WTC11 (cell line): ENCODE measurements around the gene NRSN1. TPM values are rescaled to one million over a fixed set of nuclear protein-coding genes. Genes with fewer than 3 reads are reported as not detected.

ENCODE experiments used
- ATAC-seq: fragments of 200-7000 bp; cut with Tn5 transposase; 2 replicates; pipeline ENCODE4 v1.10.0; 2021; ENCODE audit warnings: mild to moderate bottlenecking, moderate library complexity
- CTCF ChIA-PET: fragments of 300-600 bp; sonication (Branson Sonifier 250); formaldehyde crosslinking; loops from one replicate; lab custom pipeline; 2021; ENCODE audit warnings: antibody characterized with exemption; lab: Charles Lee
- POLR2A ChIA-PET: fragments of 350-600 bp; sonication (Branson Sonifier 250); formaldehyde crosslinking; loops from one replicate; lab custom pipeline; 2021; ENCODE audit warnings: antibody characterized with exemption; lab: Charles Lee
- DNase-seq: peaks from one replicate; pipeline ENCODE4 v3.0.0; 2021; ENCODE audit warnings: low spot score
- H3K27ac Mint-ChIP-seq: 2 replicates; pipeline ENCODE4 v1.8.0; 2021; ENCODE audit warnings: mixed read lengths
- H3K27me3 Mint-ChIP-seq: 2 replicates; pipeline ENCODE4 v1.8.0; 2021; ENCODE audit warnings: low read depth, mild to moderate bottlenecking, moderate library complexity, mixed read lengths
- H3K36me3 Mint-ChIP-seq: 2 replicates; pipeline ENCODE4 v1.8.0; 2021; ENCODE audit warnings: mixed read lengths
- H3K4me1 Mint-ChIP-seq: 2 replicates; pipeline ENCODE4 v1.8.0; 2022; ENCODE audit warnings: mixed read lengths
- H3K4me3 Mint-ChIP-seq: 2 replicates; pipeline ENCODE4 v1.8.0; 2021; ENCODE audit warnings: mild to moderate bottlenecking, moderate library complexity, mixed read lengths
- H3K9me3 Mint-ChIP-seq: 2 replicates; pipeline ENCODE4 v1.8.0; 2021; ENCODE audit warnings: mixed read lengths
- ATF1 ChIP-seq: sonication (generic); formaldehyde crosslinking; IDR thresholded peaks from 2 replicates; pipeline ENCODE4 v1.8.1; 2023; ENCODE audit warnings: mild to moderate bottlenecking, moderate library complexity, missing genetic modification reagents
- ATF6 ChIP-seq: sonication (generic); formaldehyde crosslinking; IDR thresholded peaks from 2 replicates; pipeline ENCODE4 v1.8.1; 2023; ENCODE audit warnings: mild to moderate bottlenecking, missing genetic modification reagents
- ERG ChIP-seq: fragments of 250-450 bp; sonication (Bioruptor Pico); IDR thresholded peaks from 2 replicates; pipeline ENCODE4 v1.8.0; 2021; ENCODE audit warnings: mild to moderate bottlenecking
- ESRRA ChIP-seq: sonication (generic); formaldehyde crosslinking; IDR thresholded peaks from 2 replicates; pipeline ENCODE4 v1.8.1; 2022; ENCODE audit warnings: mild to moderate bottlenecking, missing genetic modification reagents, borderline replicate concordance
- FOXP4 ChIP-seq: sonication (generic); formaldehyde crosslinking; IDR thresholded peaks from 2 replicates; pipeline ENCODE4 v1.8.0; 2022; ENCODE audit warnings: mild to moderate bottlenecking, missing genetic modification reagents
- GRHL2 ChIP-seq: fragments of 250-450 bp; sonication (Bioruptor Pico); IDR thresholded peaks from 2 replicates; pipeline ENCODE4 v1.8.0; 2022; ENCODE audit warnings: mild to moderate bottlenecking, moderate library complexity; ENCODE audit not compliant: insufficient replicate concordance, severe bottlenecking
- JAZF1 ChIP-seq: fragments of 250-450 bp; sonication (Bioruptor Pico); IDR thresholded peaks from 2 replicates; pipeline ENCODE4 v1.9.0; 2021; ENCODE audit warnings: moderate library complexity, mild to moderate bottlenecking, inconsistent platforms
- MXD4 ChIP-seq: fragments of 250-450 bp; sonication (Bioruptor Pico); IDR thresholded peaks from 2 replicates; pipeline ENCODE4 v1.8.0; 2021; ENCODE audit warnings: mild to moderate bottlenecking, moderate library complexity, borderline replicate concordance
- NR1H2 ChIP-seq: sonication (generic); formaldehyde crosslinking; IDR thresholded peaks from 2 replicates; pipeline ENCODE4 v1.9.0; 2021; ENCODE audit warnings: mild to moderate bottlenecking, moderate library complexity, missing genetic modification reagents
- NR3C1 ChIP-seq: sonication (generic); formaldehyde crosslinking; conservative IDR thresholded peaks from 2 replicates; pipeline ENCODE4 v1.8.1; 2023; ENCODE audit warnings: low read depth, mild to moderate bottlenecking, missing genetic modification reagents
- SMAD4 ChIP-seq: sonication (generic); formaldehyde crosslinking; IDR thresholded peaks from 2 replicates; pipeline ENCODE4 v1.8.0; 2022; ENCODE audit warnings: mild to moderate bottlenecking, missing genetic modification reagents
- STAT6 ChIP-seq: sonication (generic); formaldehyde crosslinking; conservative IDR thresholded peaks from 2 replicates; pipeline ENCODE4 v1.8.1; 2023; ENCODE audit warnings: mild to moderate bottlenecking, low read depth, missing genetic modification reagents, moderate library complexity
- TCF7 ChIP-seq: sonication (generic); formaldehyde crosslinking; IDR thresholded peaks from 2 replicates; pipeline ENCODE4 v1.8.0; 2022; ENCODE audit warnings: mild to moderate bottlenecking, low read depth, missing genetic modification reagents, moderate library complexity
- TEAD1 ChIP-seq: sonication (generic); formaldehyde crosslinking; IDR thresholded peaks from 2 replicates; pipeline ENCODE4 v1.8.0; 2022; ENCODE audit warnings: mild to moderate bottlenecking, missing genetic modification reagents
- TP53 ChIP-seq: sonication (generic); formaldehyde crosslinking; IDR thresholded peaks from 2 replicates; pipeline ENCODE4 v1.8.1; 2023; ENCODE audit warnings: mild to moderate bottlenecking, missing genetic modification reagents
- USF2 ChIP-seq: sonication (generic); formaldehyde crosslinking; IDR thresholded peaks from 2 replicates; pipeline ENCODE4 v1.8.1; 2023; ENCODE audit warnings: mild to moderate bottlenecking, missing genetic modification reagents, moderate library complexity
- ZBTB43 ChIP-seq: sonication (generic); formaldehyde crosslinking; IDR thresholded peaks from 2 replicates; pipeline ENCODE4 v1.8.1; 2023; ENCODE audit warnings: mild to moderate bottlenecking, missing genetic modification reagents
- ZNF138 ChIP-seq: sonication (generic); formaldehyde crosslinking; conservative IDR thresholded peaks from 2 replicates; pipeline ENCODE4 v1.8.1; 2022; ENCODE audit warnings: mild to moderate bottlenecking, moderate library complexity, missing genetic modification reagents
- ZNF532 ChIP-seq: fragments of 250-450 bp; sonication (Bioruptor Pico); IDR thresholded peaks from 2 replicates; pipeline ENCODE4 v1.9.0; 2021; ENCODE audit warnings: mild to moderate bottlenecking, borderline replicate concordance
- ZSCAN18 ChIP-seq: fragments of 250-450 bp; sonication (Bioruptor Pico); IDR thresholded peaks from 2 replicates; pipeline ENCODE4 v2.1.2; 2022; ENCODE audit warnings: mild to moderate bottlenecking, moderate library complexity
- total RNA-seq: library from RNA; stranded (reverse); gene quantifications from 3 replicates; pipeline ENCODE4 v1.2.3, GENCODE V29; 2021

NRSN1 gene
- total RNA-seq, 1 experiment from 2014 or later, result not detected

GRCh38 chr6:24126586-24127192 lies 674 bp downstream of the NRSN1 start:
- peaks cover 3% of the 10 kb centered on the region for H3K27me3 Mint-ChIP-seq
- ChIA-PET POLR2A (no interaction called here), CTCF (interaction anchor here (0.6 to 2.2 kb wide), 8 partner anchors 9 to 543 kb away, joined by 3 to 9 read pairs (median 4); no protein-coding TSS in a partner anchor)
- peak; percentile 80 for ATAC-seq
- peak overlapping the region; percentile 78 for H3K4me3 Mint-ChIP-seq
- no peaks in the 10 kb centered on the region for H3K36me3 Mint-ChIP-seq
- H3K4me1 Mint-ChIP-seq, result peaks cover 10% of the 10 kb centered on the region
- H3K27ac Mint-ChIP-seq, result no peak overlapping the region
- DNase-seq, result peak; percentile 77
- no peaks in the 10 kb centered on the region for H3K9me3 Mint-ChIP-seq
- TF ChIP-seq TEAD1 (CRISPR knock-in tag), result peak; percentile 88
- no peak for TF ChIP-seq ZNF532 (CRISPR knock-in tag)
- no peak for TF ChIP-seq STAT6 (CRISPR knock-in tag)
- TF ChIP-seq ZNF138 (CRISPR knock-in tag), result no peak
- TF ChIP-seq ESRRA (CRISPR knock-in tag), result peak; percentile 41; the same call in 1 of the 2 replicates
- no peak for TF ChIP-seq NR3C1 (CRISPR knock-in tag)
- no peak for TF ChIP-seq USF2 (CRISPR knock-in tag)
- no peak for TF ChIP-seq NR1H2 (CRISPR knock-in tag)
- 0 out of 2 replicates have a peak, but pooled peaks have one; percentile 35 for TF ChIP-seq FOXP4 (CRISPR knock-in tag)
- TF ChIP-seq TCF7 (CRISPR knock-in tag), result no peak
- TF ChIP-seq GRHL2 (CRISPR knock-in tag), result no peak
- no peak for TF ChIP-seq JAZF1 (CRISPR knock-in tag)
- TF ChIP-seq TP53 (CRISPR knock-in tag), result 0 out of 2 replicates have a peak, but pooled peaks have one; percentile 38
- TF ChIP-seq ZSCAN18 (CRISPR knock-in tag), result no peak
- TF ChIP-seq ATF1 (CRISPR knock-in tag), result no peak
- no peak for TF ChIP-seq MXD4 (CRISPR knock-in tag)
- TF ChIP-seq SMAD4, result no peak
- no peak for TF ChIP-seq ZBTB43
- TF ChIP-seq ATF6 (CRISPR knock-in tag), result no peak
- TF ChIP-seq ERG (CRISPR knock-in tag), result no peak
